HUES64 (cell line): ENCODE measurements around the gene LARP1B.
"Not testable (repeated sequence)": the region's sequence is repeated elsewhere in the genome, so short reads cannot be mapped to it uniquely, and the experiment has no call there.

Experiments used
- H3K27ac ChIP-seq: 2 replicates; pipeline ENCODE4 v1.7.0; 2013; ENCODE audit warnings: low read depth, low read length, inconsistent platforms
- H3K27me3 ChIP-seq: 2 replicates; pipeline ENCODE4 v1.6.1; 2013; ENCODE audit warnings: mild to moderate bottlenecking, low read length; ENCODE audit not compliant: insufficient read depth
- H3K36me3 ChIP-seq: 2 replicates; pipeline ENCODE4 v1.6.1; 2013; ENCODE audit warnings: mild to moderate bottlenecking, low read length; ENCODE audit not compliant: insufficient read depth
- H3K4me1 ChIP-seq: 2 replicates; pipeline ENCODE4 v1.6.1; 2013; ENCODE audit warnings: mild to moderate bottlenecking, low read length, moderate library complexity; ENCODE audit not compliant: insufficient read depth
- H3K4me3 ChIP-seq: 2 replicates; pipeline ENCODE4 v1.5.1; 2013; ENCODE audit warnings: mild to moderate bottlenecking, low read length, moderate library complexity
- H3K9ac ChIP-seq: 2 replicates; pipeline ENCODE4 v1.6.1; 2013; ENCODE audit warnings: mild to moderate bottlenecking, low read depth, low read length
- H3K9me3 ChIP-seq: 2 replicates; pipeline ENCODE4 v1.6.1; 2013; ENCODE audit warnings: low read depth, low read length; ENCODE audit not compliant: insufficient read depth
- WGBS: fragments of 150-250, 120-280 bp; methylation state at CpG from one replicate; pipeline ENCODE4 v1.1.7; 2013; ENCODE audit warnings: missing lambda C conversion rate; 5-methylcytosine and 5-hydroxymethylcytosine counted together

The LARP1B gene

DNA sequence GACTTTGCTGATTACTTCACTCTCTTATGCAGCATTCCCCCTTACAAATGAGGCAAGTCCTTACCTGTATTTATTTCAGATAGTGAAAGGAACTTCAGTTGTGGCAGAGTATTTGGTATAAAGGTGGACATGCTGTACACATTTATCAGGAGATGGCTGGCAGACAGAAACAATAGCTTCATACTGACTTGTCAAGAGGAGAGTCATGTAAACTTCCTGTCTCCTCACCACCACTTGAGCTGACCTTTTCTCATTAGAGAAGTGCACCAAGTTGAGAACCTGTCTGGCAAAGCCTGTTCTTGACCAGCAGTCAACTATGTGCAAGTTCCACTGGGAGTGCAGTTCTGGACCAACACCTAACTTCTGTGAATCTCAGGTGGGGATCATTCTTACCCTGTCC lies 80.8 kb downstream of the LARP1B start:
- Histone ChIP-seq H3K9me3 (0 out of 2 replicates have a peak, but pooled peaks cover 5% of the 10 kb centered on the region), H3K36me3 (peaks cover 9% of the 10 kb centered on the region; the same call in 1 of the 2 replicates), H3K27me3 (no peaks in the 10 kb centered on the region), H3K4me3 (no peak overlapping the region), H3K9ac (no peak overlapping the region), H3K4me1 (no peaks in the 10 kb centered on the region), H3K27ac (no peak overlapping the region)

DNA sequence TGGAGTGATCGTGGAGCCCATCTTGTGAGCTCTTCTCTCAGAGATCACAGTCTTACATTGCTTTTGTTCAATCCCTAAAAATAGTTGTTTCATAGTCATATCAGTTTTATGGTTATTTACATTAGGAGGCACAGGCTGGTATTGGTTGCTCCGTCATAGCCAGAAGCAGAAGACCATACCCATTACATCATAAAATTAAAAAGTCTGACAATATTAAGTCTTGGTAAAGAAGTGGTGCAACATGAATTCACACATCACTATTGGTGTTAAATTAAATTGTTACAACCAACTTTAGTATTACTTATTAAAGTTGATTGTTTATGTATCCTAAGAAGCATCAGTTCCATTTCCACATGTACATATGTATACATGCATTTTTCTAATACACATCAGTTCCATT lies 84.6 kb downstream of the LARP1B start:
- H3K27ac ChIP-seq = no peak overlapping the region
- peaks cover 9% of the 10 kb centered on the region; the same call in 1 of the 2 replicates for H3K36me3 ChIP-seq
- H3K27me3 ChIP-seq = no peaks in the 10 kb centered on the region
- 93% methylated on average over 1 of the region's 2 CpGs for WGBS
- 0 out of 2 replicates have a peak, but pooled peaks cover 5% of the 10 kb centered on the region for H3K9me3 ChIP-seq
- no peak overlapping the region for H3K9ac ChIP-seq
- H3K4me3 ChIP-seq = no peak overlapping the region
- H3K4me1 ChIP-seq = no peaks in the 10 kb centered on the region

DNA sequence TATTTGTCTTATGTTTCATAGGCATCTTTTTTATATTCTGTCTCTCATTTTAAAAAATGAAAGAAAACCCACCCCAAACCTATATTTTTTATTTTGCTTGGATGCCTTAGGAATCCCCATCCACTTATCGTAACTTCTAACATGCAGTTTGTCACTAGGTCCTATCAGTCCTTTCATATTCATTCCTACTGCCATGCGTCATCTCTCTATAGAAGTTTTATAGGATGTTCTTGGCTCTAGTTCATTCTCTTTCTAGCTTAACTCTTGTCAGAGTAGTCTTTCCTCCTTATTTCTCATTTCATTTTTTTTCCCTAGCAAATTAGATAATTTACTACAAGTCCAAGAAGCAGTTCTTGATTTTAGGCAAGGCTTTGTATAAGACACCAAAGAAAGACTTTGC lies 92.7 kb downstream of the LARP1B start:
- Histone ChIP-seq H3K36me3 (0 out of 2 replicates have a peak, but pooled peaks cover 3% of the 10 kb centered on the region), H3K4me3 (no peak overlapping the region), H3K27ac (no peak overlapping the region), H3K4me1 (no peaks in the 10 kb centered on the region), H3K9ac (no peak overlapping the region), H3K9me3 (peaks cover 4% of the 10 kb centered on the region; the same call in 1 of the 2 replicates), H3K27me3 (no peaks in the 10 kb centered on the region)
- WGBS = 92% methylated on average over 1 of the region's 2 CpGs

DNA sequence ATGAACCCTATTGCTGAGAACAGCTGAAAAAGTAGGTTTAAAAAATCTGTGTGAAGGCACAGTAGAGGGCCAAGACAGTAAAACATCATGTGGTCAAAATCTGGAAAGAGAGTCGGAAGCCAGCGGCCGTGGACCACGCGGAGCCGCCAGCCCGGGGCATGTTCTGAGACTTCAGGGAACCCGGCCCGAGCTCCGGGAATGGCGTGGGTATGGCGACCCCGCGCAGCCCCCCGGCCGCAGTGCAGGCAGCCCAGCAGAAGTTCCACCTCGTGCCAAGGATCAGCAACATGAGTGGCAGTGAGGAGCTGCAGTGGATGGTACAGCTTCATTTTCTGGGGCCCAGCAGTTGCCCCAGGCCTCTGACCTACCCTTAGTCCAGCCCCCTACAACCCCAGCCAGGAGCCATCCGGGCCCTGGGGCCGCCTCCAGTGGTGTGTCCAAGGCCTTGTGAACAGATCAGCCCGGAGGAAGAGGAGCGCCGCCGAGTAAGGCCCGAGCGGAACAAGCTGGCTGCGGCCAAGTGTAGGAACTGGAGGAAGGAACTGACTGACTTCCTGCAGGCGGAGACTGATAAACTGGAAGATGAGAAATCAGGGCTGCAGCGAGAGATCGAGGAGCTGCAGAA lies 94.2 kb downstream of the LARP1B start:
- Histone ChIP-seq H3K9me3 (peaks cover 4% of the 10 kb centered on the region; the same call in 1 of the 2 replicates), H3K4me1 (no peaks in the 10 kb centered on the region), H3K27ac (no peak overlapping the region), H3K9ac (no peak overlapping the region), H3K27me3 (no peaks in the 10 kb centered on the region), H3K36me3 (0 out of 2 replicates have a peak, but pooled peaks cover 3% of the 10 kb centered on the region), H3K4me3 (no peak overlapping the region)
- WGBS = 96% methylated on average over 29 of the region's 29 CpGs

DNA sequence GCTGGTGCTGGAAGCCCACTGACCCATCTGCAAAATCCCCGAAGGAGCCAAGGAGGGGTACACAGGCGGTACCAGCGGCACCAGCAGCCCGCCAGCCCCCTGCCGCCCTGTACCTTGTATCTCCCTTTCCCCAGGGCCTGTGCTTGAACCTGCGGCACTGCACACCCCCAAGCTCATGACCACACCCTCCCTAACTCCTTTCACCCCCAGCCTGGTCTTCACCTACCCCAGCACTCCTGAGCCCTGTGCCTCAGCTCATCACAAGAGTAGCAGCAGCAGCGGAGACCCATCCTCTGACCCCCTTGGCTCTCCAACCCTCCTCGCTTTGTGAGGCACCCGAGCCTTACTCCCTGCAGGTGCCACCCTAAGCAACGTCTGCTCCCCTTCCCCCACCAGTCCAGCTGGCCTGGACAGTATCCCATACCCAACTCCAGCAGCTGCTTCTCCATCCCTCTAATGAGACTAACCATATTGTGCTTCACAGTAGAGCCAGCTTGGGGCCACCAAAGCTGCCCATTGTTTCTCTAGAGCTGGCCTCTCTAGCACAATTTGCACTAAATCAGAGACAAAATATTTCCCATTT lies 94.9 kb downstream of the LARP1B start:
- WGBS = 95% methylated on average over 10 of the region's 10 CpGs
- 0 out of 2 replicates have a peak, but pooled peaks cover 3% of the 10 kb centered on the region for H3K36me3 ChIP-seq
- peaks cover 6% of the 10 kb centered on the region for H3K4me1 ChIP-seq
- peaks cover 4% of the 10 kb centered on the region; the same call in 1 of the 2 replicates for H3K9me3 ChIP-seq
- H3K9ac ChIP-seq = no peak overlapping the region
- H3K27ac ChIP-seq = no peak overlapping the region
- no peaks in the 10 kb centered on the region for H3K27me3 ChIP-seq
- H3K4me3 ChIP-seq = no peak overlapping the region

DNA sequence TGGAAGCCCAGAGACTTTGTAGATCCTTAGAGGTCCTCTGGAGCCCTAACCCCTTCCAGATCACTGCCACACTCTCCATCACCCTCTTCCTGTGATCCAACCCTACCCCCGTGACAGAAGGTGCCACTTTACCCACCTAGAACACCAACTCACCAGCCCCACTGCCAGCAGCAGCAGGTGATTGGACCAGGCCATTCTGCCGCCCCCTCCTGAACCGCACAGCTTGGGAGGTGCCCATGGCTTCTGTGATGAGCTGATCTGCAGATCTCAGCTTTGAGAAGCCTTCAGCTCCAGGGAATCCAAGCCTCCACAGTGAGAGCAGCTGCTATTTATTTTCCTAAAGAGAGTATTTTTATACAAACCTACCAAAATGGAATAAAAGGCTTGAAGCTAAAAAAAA lies 95.4 kb downstream of the LARP1B start:
- H3K9ac ChIP-seq, H3K4me3 ChIP-seq, H3K36me3 ChIP-seq, H3K27ac ChIP-seq, H3K9me3 ChIP-seq, H3K27me3 ChIP-seq: not testable (repeated sequence)
- peaks cover 11% of the 10 kb centered on the region for H3K4me1 ChIP-seq
- whole genome bisulfite sequencing = 96% methylated on average over 3 of the region's 3 CpGs

DNA sequence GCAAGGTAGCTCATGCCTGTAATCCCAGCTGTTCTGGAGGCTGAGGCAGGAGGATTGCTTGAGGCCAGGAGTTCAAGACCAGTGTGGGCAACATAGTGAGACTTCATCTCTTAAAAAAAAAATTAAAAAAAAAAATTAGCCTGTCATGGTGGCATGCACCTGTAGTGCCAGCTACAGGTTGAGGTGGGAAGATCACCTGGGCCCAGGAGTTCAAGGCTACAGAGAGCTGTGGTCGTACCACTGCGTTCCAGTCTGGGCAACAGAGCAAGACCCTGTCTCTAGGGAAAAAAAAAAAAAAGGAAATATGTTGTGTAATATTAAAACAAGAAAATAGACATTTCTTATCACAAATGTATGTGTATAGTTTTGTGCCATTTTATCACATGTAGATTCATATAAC lies 97.8 kb downstream of the LARP1B start:
- Histone ChIP-seq H3K9me3 (peaks cover 4% of the 10 kb centered on the region; the same call in 1 of the 2 replicates), H3K4me1 (peaks cover 35% of the 10 kb centered on the region), H3K27ac (no peak overlapping the region), H3K9ac (no peak overlapping the region), H3K27me3 (no peaks in the 10 kb centered on the region), H3K4me3 (no peak overlapping the region), H3K36me3 (0 out of 2 replicates have a peak, but pooled peaks cover 3% of the 10 kb centered on the region)
- 94% methylated on average over 2 of the region's 2 CpGs for WGBS

DNA sequence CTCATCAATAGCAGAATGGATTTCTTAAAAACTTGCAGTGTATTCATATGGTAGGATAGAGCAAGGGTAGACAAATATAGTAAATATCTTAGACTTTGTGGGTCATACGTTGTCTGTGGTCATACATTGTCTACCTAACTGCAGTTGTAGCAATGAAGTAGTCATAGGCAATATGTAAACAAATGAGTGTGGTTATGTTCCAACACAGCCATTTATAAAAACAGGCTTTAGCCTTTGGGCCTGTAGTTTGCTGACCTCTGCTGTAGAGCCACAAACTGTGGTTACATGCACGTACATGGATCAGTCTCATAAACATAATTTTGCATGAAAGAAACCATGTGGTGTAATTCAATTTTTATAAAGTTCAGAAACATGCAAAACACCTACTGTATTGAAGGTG lies 98.9 kb downstream of the LARP1B start:
- Histone ChIP-seq H3K27ac (no peak overlapping the region), H3K9ac (no peak overlapping the region), H3K4me3 (no peak overlapping the region), H3K4me1 (peaks cover 40% of the 10 kb centered on the region), H3K9me3 (peaks cover 4% of the 10 kb centered on the region; the same call in 1 of the 2 replicates), H3K27me3 (no peaks in the 10 kb centered on the region), H3K36me3 (0 out of 2 replicates have a peak, but pooled peaks cover 3% of the 10 kb centered on the region)
- 84% methylated on average over 2 of the region's 2 CpGs for WGBS

DNA sequence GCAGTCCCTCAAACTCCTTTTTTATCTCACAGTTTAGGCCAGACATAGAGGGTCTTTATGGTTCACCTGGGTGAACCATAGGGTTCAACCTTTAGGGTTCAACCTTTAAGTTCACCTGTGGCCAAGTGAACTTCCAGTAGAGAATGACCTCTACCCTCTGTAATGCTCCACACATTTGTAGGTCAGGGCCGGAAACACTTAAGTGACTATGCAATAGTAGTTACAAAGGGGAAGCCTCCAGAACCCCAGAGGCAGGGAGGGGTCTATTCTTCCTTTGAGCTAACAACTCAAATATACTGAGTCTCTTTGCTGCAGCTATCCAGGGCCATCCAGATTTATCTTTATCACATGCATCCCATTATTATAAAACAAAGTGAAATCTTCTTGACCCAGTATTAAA lies 100.0 kb downstream of the LARP1B start:
- H3K4me1 ChIP-seq = peaks cover 40% of the 10 kb centered on the region
- no peak overlapping the region for H3K9ac ChIP-seq
- 0 out of 2 replicates have a peak, but pooled peaks cover 1% of the 10 kb centered on the region for H3K36me3 ChIP-seq
- H3K4me3 ChIP-seq = no peak overlapping the region
- peak overlapping the region; percentile 12; the same call in 1 of the 2 replicates for H3K27ac ChIP-seq
- 80% methylated on average over 1 of the region's 1 CpG for WGBS
- H3K9me3 ChIP-seq = peaks cover 4% of the 10 kb centered on the region; the same call in 1 of the 2 replicates
- H3K27me3 ChIP-seq = no peaks in the 10 kb centered on the region

DNA sequence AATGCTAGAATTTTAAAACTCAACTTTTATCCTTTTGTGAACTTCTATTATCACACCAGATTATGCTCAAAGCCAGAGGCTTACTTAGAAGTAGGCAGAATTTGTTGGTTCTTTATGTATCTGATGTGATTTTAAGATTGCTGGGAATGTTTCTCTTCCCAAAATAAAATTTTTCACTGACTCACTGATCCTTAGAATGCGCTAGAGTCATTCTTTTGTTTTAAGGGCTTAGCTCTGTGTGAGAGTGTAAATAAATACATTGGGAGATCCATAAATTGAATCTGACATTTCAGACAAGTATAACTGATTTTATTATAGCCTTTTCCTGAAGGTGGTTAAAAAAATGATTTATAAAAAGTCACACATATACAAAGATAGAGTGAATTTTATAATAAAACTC lies 101.3 kb downstream of the LARP1B start:
- Histone ChIP-seq H3K9me3 (peaks cover under 1% of the 10 kb centered on the region; the same call in 1 of the 2 replicates), H3K9ac (peak overlapping the region; percentile 52; the same call in 1 of the 2 replicates), H3K27me3 (no peaks in the 10 kb centered on the region), H3K27ac (peak overlapping the region; percentile 67), H3K4me3 (no peak overlapping the region), H3K4me1 (peaks cover 40% of the 10 kb centered on the region), H3K36me3 (no peaks in the 10 kb centered on the region)
- 100% methylated on average over 1 of the region's 1 CpG for WGBS
